Upper lobe of left lung (tissue), 6 donors: ENCODE data around the gene LAMC1. TPM values are rescaled to one million over a fixed set of nuclear protein-coding genes. Genes with fewer than 3 reads are reported as not detected.
A peak's percentile ranks its signal among the peaks of the same experiment; 100 is the strongest.

Source experiments
- ATAC-seq, 2 donors: fragments of 200-7000 bp; cut with Tn5 transposase; one replicate each; pipeline ENCODE4 v1.9.1; 2022; ENCODE audit warnings: mild to moderate bottlenecking in 2 of 2, moderate library complexity in 2 of 2; ENCODE audit not compliant: low FRiP score in 2 of 2
- DNase-seq, 2 donors: peaks; one replicate each; pipeline ENCODE4 v3.0.0-alpha.2; 2019 to 2020
- H3K27ac ChIP-seq, 4 donors: fragments of 200-600 bp; sonication (generic); one replicate each; pipeline ENCODE4 v1.5.1; 2016 to 2019
- H3K27me3 ChIP-seq, 4 donors: fragments of 200-600 bp; sonication (generic); one replicate each; pipeline ENCODE4 v1.5.1; 2017 to 2019
- H3K36me3 ChIP-seq, 4 donors: fragments of 200-600 bp; sonication (generic); one replicate each; pipeline ENCODE4 v1.5.1; 2016 to 2019
- H3K4me1 ChIP-seq, 4 donors: fragments of 200-600 bp; sonication (generic); one replicate each; pipeline ENCODE4 v1.5.1; 2018 to 2019
- H3K4me3 ChIP-seq, 4 donors: fragments of 200-600 bp; sonication (generic); one replicate each; pipeline ENCODE4 v1.5.1; 2017 to 2019; ENCODE audit warnings: mild to moderate bottlenecking in 2 of 4, moderate library complexity in 1 of 4
- H3K9me3 ChIP-seq, 4 donors: fragments of 200-600 bp; sonication (generic); one replicate each; pipeline ENCODE4 v1.5.1; 2018 to 2019
- CTCF ChIP-seq, 6 experiments: fragments of 450-650 bp in 4 of 6; fragments of 200-600 bp in 2 of 6; sonication (generic) in 2 of 6; IDR thresholded peaks; one replicate each; pipeline ENCODE4 v1.5.1; 2016 to 2019; ENCODE audit warnings: antibody characterized with exemption in 6 of 6
- EP300 ChIP-seq, 4 donors: sonication (generic); formaldehyde crosslinking; IDR thresholded peaks; one replicate each; pipeline ENCODE4 v1.5.1; 2017; ENCODE audit warnings: antibody characterized with exemption in 4 of 4, control low read depth in 2 of 4
- POLR2A ChIP-seq, 4 donors: fragments of 450-650 bp; IDR thresholded peaks; one replicate each; pipeline ENCODE4 v1.5.1; 2016 to 2017; ENCODE audit warnings: antibody characterized with exemption in 4 of 4, mild to moderate bottlenecking in 2 of 4
- POLR2AphosphoS5 ChIP-seq, 2 donors: sonication (generic); formaldehyde crosslinking; IDR thresholded peaks; one replicate each; pipeline ENCODE4 v1.5.1; 2017; ENCODE audit warnings: antibody characterized with exemption in 2 of 2
- WGBS, 2 donors: methylation state at CpG; one replicate each; pipeline ENCODE4 v1.1.5; 2017 to 2018; 5-methylcytosine and 5-hydroxymethylcytosine counted together
- total RNA-seq, 6 donors: library from RNA; depleted of rRNA in 4 of 6; stranded (reverse); fragments of >200 nt in 4 of 6; gene quantifications; one replicate each; pipeline versions ENCODE4 v1.1.0 to v1.2.1, GENCODE V29; 2016 to 2021
- donor health status: DM: no; HTN: no; CAD: no; lungs with moderate emphysema.
- donor health status: DM: no; HTN: yes; CAD: no; lungs with severe emphysema.

LAMC1 gene
- total RNA-seq, 6 donors from 2014 or later: 92.0 to 232 (median 134) TPM

GRCh38 chr1:183131166-183131565, 107.9 kb downstream of the LAMC1 start:
- peaks cover 0 to 7% (median 3%) of the 10 kb centered on the region in 4 donors for H3K4me1 ChIP-seq
- no peaks in the 10 kb centered on the region for H3K9me3 ChIP-seq
- WGBS, 2 donors: 44 to 48% methylated on average over 2 of the region's 2 CpGs
- H3K4me3 ChIP-seq: no peak overlapping the region
- ATAC-seq: no peak
- H3K27ac ChIP-seq: peak overlapping the region in 2 of 4 donors; percentile 16 to 27
- no peak for TF ChIP-seq EP300 (IDR thresholded peaks at IDR 0.05)
- no peak for TF ChIP-seq POLR2AphosphoS5 (IDR thresholded peaks at IDR 0.05)
- no peak for TF ChIP-seq CTCF (IDR thresholded peaks at IDR 0.05)
- TF ChIP-seq POLR2A (IDR thresholded peaks at IDR 0.05): no peak
- no peak for DNase-seq
- peaks cover 24 to 81% (median 37%) of the 10 kb centered on the region in 4 donors for H3K36me3 ChIP-seq
- H3K27me3 ChIP-seq: no peaks in the 10 kb centered on the region

GRCh38 chr1:183135336-183135735, 112.1 kb downstream of the LAMC1 start:
- WGBS, 2 donors: 89 to 91% methylated on average over 2 of the region's 2 CpGs
- TF ChIP-seq EP300 (IDR thresholded peaks at IDR 0.05) (no peak), POLR2AphosphoS5 (IDR thresholded peaks at IDR 0.05) (no peak), CTCF (IDR thresholded peaks at IDR 0.05) (no peak), POLR2A (IDR thresholded peaks at IDR 0.05) (no peak)
- Histone ChIP-seq H3K36me3 (peaks cover 19 to 68% (median 28%) of the 10 kb centered on the region in 4 donors), H3K27ac (no peak overlapping the region), H3K4me3 (no peak overlapping the region), H3K4me1 (peaks cover 0 to 11% (median 8%) of the 10 kb centered on the region in 4 donors), H3K9me3 (no peaks in the 10 kb centered on the region), H3K27me3 (no peaks in the 10 kb centered on the region)
- DNase-seq (no peak), ATAC-seq (no peak)

- 61 to 77% methylated on average over 3 of the region's 3 CpGs for WGBS, 2 donors
- H3K27me3 ChIP-seq: no peaks in the 10 kb centered on the region
- H3K4me3 ChIP-seq: no peak overlapping the region
- H3K4me1 ChIP-seq: peaks cover 0 to 11% (median 8%) of the 10 kb centered on the region in 4 donors
- TF ChIP-seq EP300 (IDR thresholded peaks at IDR 0.05): no peak
- TF ChIP-seq CTCF (IDR thresholded peaks at IDR 0.05): no peak
- no peak for TF ChIP-seq POLR2A (IDR thresholded peaks at IDR 0.05)
- TF ChIP-seq POLR2AphosphoS5 (IDR thresholded peaks at IDR 0.05): no peak
- peaks cover 17 to 80% (median 29%) of the 10 kb centered on the region in 4 donors for H3K36me3 ChIP-seq
- H3K9me3 ChIP-seq: no peaks in the 10 kb centered on the region
- DNase-seq: no peak
- peak in 1 of 2 donors; percentile 75 for ATAC-seq
- no peak overlapping the region for H3K27ac ChIP-seq
Observed at GRCh38 chr1:183137782-183138181, 114.6 kb downstream of the LAMC1 start.

- Histone ChIP-seq H3K36me3 (peaks cover 11 to 80% (median 27%) of the 10 kb centered on the region in 4 donors), H3K4me1 (peaks cover 0 to 11% (median 8%) of the 10 kb centered on the region in 4 donors), H3K27me3 (no peaks in the 10 kb centered on the region), H3K9me3 (no peaks in the 10 kb centered on the region), H3K27ac (peak overlapping the region in 2 of 4 donors; percentile 40 to 47), H3K4me3 (no peak overlapping the region)
- 68 to 84% methylated on average over 4 of the region's 4 CpGs for whole genome bisulfite sequencing, 2 donors
- no peak for TF ChIP-seq POLR2A (IDR thresholded peaks at IDR 0.05)
- no peak for TF ChIP-seq EP300 (IDR thresholded peaks at IDR 0.05)
- TF ChIP-seq POLR2AphosphoS5 (IDR thresholded peaks at IDR 0.05): no peak
- no peak for TF ChIP-seq CTCF (IDR thresholded peaks at IDR 0.05)
- ATAC-seq (peak in 1 of 2 donors; percentile 72), DNase-seq (no peak)
Observed at GRCh38 chr1:183138301-183138700, 115.1 kb downstream of the LAMC1 start.
